GM23248 (cell line): ENCODE results near the gene PKP1.

ENCODE experiments used
- EZH2 ChIP-seq: fragments of 200-600 bp; sonication (generic); IDR thresholded peaks from 2 replicates; pipeline ENCODE4 v1.6.1; 2018; ENCODE audit warnings: antibody characterized with exemption, mild to moderate bottlenecking; ENCODE audit not compliant: insufficient read depth, poor library complexity, severe bottlenecking
- EZH2phosphoT487 ChIP-seq: fragments of 200-600 bp; sonication (generic); IDR thresholded peaks from 2 replicates; pipeline ENCODE4 v1.6.1; 2018; ENCODE audit warnings: antibody characterized with exemption, moderate library complexity, mild to moderate bottlenecking, low read depth; ENCODE audit not compliant: insufficient read depth

DNA sequence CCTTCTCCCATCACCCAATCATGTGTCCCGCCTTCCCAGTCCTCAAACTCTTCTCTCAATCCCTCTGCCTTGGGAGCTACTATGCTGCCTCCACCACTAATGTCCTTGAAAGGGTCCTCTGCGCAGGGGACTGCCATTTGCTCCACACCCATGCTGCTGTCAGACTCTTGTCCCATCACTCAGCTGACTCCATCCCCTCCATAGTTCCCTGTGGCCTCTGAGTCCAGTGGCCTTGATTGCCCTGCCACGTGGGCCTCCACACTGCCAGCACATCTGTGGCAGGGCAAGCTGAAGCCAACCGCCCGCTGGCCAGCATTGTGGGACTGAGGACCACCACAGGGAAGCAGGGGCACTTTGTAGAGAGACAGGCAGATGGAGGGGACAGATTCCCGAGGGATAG is 95.5 kb downstream of the PKP1 start:
- no peak for TF ChIP-seq EZH2
- no peak for TF ChIP-seq EZH2phosphoT487
